ENCODE results near the gene ATP11A. TPM values are rescaled to one million over a fixed set of nuclear protein-coding genes. Genes with fewer than 3 reads are reported as not detected.

Gene ATP11A
- total RNA-seq, 1 experiment from 2014 or later: 2.5 TPM

GRCh38 chr13:112900226-112900600, 210.4 kb downstream of the ATP11A start:
- H3K4me3 ChIP-seq: no peak overlapping the region
- no peak for DNase-seq
- H3K9me3 ChIP-seq: 0 out of 2 replicates have a peak, but pooled peaks cover 2% of the 10 kb centered on the region
- no peaks in the 10 kb centered on the region for H3K36me3 ChIP-seq
- no peaks in the 10 kb centered on the region for H3K27me3 ChIP-seq

DNA sequence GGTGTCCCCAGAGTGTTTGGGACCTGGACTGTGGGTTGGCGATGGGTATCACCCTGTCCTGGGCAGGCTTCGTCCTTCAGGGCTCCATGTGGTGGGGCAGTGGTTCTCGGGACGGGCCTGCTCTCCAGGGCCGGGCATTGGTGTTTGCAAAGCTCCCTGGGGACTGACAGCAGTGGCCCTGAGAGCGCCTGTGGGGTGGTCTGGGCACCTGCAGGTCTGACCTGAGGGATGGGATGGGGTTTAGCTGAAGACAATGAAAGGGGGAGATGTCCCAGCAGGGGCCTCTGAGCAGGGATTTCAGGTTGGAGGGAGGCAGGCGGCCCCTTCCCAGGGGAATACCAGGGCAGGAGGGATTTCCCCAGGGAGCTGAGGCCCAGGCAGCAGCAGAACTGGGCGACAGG, 210.9 kb downstream of the ATP11A start:
- DNase-seq: no peak
- 0 out of 2 replicates have a peak, but pooled peaks cover 2% of the 10 kb centered on the region for H3K9me3 ChIP-seq
- H3K4me3 ChIP-seq: no peak overlapping the region
- H3K36me3 ChIP-seq: no peaks in the 10 kb centered on the region
- H3K27me3 ChIP-seq: no peaks in the 10 kb centered on the region

DNA sequence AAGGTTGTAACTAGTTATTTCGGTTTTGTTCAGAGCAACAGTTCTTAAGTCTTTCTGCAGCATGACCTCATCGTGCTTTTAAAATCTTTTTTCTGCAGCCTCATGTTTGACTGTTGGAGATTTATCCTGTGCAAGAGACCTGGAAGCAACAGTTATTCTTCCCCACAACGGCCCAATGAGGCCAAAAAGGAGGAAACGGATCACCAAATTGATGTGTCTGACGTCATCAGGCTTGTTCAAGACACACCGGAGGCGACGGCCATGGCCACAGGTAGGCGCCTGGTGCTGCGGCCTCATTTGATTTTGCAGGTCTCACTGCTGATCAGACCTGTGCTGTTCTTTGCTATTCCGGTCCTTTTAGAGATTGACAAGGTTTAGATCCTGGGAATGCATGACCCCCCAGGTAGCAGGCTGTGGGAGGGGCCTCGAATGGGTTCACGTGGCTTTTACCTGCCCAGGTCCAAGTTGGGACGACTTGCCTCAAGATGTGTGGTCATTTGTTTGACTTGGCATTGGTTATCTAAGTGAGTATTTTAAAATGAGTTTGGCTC, 212.3 kb downstream of the ATP11A start:
- H3K36me3 ChIP-seq: no peaks in the 10 kb centered on the region
- H3K27me3 ChIP-seq: peaks cover 1% of the 10 kb centered on the region; the same call in 1 of the 2 replicates
- 0 out of 2 replicates have a peak, but pooled peaks cover 2% of the 10 kb centered on the region for H3K9me3 ChIP-seq
- no peak for DNase-seq
- no peak overlapping the region for H3K4me3 ChIP-seq

GRCh38 chr13:112902669-112903068, 212.8 kb downstream of the ATP11A start:
- DNase-seq: no peak
- H3K9me3 ChIP-seq: 0 out of 2 replicates have a peak, but pooled peaks cover 2% of the 10 kb centered on the region
- peaks cover 5% of the 10 kb centered on the region; the same call in 1 of the 2 replicates for H3K27me3 ChIP-seq
- no peak overlapping the region for H3K4me3 ChIP-seq
- no peaks in the 10 kb centered on the region for H3K36me3 ChIP-seq

- Histone ChIP-seq H3K27me3 (peaks cover 8% of the 10 kb centered on the region), H3K9me3 (0 out of 2 replicates have a peak, but pooled peaks cover 2% of the 10 kb centered on the region), H3K36me3 (no peaks in the 10 kb centered on the region), H3K4me3 (no peak overlapping the region)
- no peak for DNase-seq
Observed at GRCh38 chr13:112903071-112903577, 213.3 kb downstream of the ATP11A start.

DNA sequence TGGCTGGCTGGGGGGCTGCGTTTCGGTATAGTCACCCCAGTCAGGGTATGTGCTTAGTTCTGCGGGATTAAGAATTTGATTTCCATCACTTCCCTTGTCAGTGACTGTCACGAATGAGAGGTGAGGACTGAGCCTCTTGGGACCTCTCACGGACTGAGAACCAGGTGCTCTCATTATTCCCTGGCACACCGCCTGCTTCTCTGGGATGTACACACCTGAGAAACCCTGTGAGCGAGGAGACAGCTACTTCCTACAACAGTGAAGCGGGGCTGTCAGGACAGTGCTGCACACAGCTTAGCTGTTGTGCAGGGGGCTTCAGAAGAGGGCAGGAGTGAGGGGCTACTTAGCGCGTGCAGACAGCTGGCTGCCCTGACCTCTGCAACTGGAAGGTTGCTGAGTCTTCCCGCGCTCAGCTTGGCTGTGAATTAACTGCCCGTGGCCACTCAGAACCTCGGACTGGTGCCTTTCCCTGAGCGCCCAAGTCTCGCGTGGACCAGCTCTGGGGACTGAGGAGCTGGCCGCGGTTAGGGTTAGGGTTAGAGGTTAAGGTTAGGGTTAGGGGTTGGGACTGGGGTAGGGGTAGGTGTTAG, 213.9 kb downstream of the ATP11A start:
- no peak for DNase-seq
- Histone ChIP-seq H3K4me3 (no peak overlapping the region), H3K36me3 (no peaks in the 10 kb centered on the region), H3K27me3 (peaks cover 13% of the 10 kb centered on the region), H3K9me3 (0 out of 2 replicates have a peak, but pooled peaks cover 2% of the 10 kb centered on the region)

DNA sequence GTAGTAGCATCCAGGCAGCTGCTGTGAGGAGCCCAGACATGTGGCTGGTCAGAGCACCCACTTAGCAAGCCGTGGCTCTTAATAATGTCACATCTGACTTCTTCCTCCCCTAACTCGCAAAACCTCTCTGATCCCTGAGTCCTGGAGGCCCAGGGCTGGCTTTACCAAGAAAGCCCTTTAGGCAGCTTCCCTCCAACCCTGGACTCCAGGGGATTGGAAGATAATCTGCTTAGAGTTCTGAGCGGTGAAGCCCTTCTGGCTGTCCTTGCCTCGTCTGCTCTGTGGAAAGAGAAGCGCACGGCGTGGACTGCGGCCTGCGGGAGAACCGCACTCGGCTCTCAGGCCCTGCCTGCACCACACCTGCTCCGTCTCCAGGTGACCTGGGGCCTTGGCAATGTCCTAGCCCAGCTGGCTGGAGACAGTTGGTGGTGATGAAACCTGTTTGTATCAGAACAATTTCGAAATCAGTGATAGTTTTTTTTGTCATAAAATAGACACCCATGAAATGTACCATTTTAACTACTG, 214.7 kb downstream of the ATP11A start:
- no peak for DNase-seq
- Histone ChIP-seq H3K36me3 (no peaks in the 10 kb centered on the region), H3K27me3 (peaks cover 21% of the 10 kb centered on the region), H3K9me3 (0 out of 2 replicates have a peak, but pooled peaks cover 2% of the 10 kb centered on the region), H3K4me3 (no peak overlapping the region)

GRCh38 chr13:112905086-112905485, 215.2 kb downstream of the ATP11A start:
- Histone ChIP-seq H3K4me3 (no peak overlapping the region), H3K36me3 (no peaks in the 10 kb centered on the region), H3K27me3 (peaks cover 26% of the 10 kb centered on the region), H3K9me3 (0 out of 2 replicates have a peak, but pooled peaks cover 2% of the 10 kb centered on the region)
- DNase-seq: no peak

DNA sequence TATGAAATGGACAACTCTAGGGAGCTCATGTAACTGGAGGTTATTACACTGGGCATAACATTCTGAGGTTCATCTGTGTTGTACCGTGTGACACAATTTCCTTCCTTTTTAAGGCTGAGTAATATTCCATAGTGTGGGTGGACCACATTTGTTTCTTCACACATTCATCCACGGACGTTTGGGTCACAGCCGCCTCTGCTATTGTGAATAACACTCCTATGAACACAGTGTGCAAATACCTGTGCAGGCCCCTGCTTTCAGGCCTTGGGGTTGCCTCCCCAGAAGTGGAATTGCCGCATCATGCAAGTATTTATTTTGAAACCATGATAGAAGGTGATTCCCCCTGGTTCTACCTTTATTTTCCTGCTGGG, 215.8 kb downstream of the ATP11A start:
- Histone ChIP-seq H3K4me3 (no peak overlapping the region), H3K9me3 (0 out of 2 replicates have a peak, but pooled peaks cover 2% of the 10 kb centered on the region), H3K27me3 (peaks cover 32% of the 10 kb centered on the region), H3K36me3 (no peaks in the 10 kb centered on the region)
- DNase-seq: no peak

DNA sequence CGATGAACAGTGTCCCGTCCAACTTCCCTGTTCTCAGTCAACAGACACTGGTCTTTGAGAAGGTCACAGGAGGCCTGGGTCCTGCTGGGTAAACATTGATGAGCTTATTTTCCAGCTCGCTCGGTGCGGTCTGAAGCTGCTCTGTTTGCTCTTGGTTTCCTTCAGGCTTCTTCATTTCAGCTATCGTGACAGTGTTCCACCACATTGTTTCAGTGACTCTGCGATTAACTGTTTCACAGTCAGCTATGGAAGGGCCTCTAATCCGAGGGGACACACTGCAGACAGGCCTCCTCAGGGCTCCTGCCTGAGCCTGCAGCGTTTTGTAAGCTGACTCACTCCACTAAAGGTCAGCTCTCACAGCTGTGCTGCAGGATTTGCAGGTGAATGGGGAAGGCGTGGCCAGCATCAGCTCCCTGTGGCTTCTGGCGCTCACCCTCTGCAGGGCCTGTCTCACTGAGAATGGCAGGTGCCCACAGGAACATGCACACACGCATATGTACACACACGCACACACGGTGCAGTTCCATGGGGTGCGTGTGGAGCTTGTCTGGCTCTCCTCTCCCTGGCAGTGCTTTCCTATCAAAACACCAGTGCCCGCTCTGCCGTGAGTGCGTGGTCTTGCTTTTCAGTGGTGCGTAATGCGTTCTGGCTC, 216.3 kb downstream of the ATP11A start:
- H3K27me3 ChIP-seq: peaks cover 33% of the 10 kb centered on the region
- 0 out of 2 replicates have a peak, but pooled peaks cover 2% of the 10 kb centered on the region for H3K9me3 ChIP-seq
- H3K4me3 ChIP-seq: no peak overlapping the region
- no peak for DNase-seq
- H3K36me3 ChIP-seq: no peaks in the 10 kb centered on the region

DNA sequence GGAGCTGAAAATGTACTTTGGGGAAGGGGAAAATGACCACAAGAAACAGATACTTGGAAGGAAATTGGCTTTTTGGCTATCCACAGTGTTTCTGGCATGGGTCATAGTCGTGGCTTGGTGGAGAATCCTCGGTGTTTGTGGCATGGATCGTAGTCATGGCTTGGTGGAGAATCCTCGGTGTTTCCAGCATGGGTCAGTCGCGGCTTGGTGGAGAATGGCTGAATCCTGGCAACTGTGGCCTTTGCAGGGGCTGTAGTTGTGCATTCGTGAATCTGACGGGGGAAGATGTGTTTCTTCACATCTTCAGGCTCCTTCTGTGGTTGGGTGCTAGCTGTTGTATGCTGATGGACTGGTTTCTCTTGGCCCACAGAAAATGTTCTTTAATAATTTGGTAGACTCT, 217.4 kb downstream of the ATP11A start:
- H3K4me3 ChIP-seq: no peak overlapping the region
- 0 out of 2 replicates have a peak, but pooled peaks cover 2% of the 10 kb centered on the region for H3K9me3 ChIP-seq
- no peak for DNase-seq
- peaks cover 33% of the 10 kb centered on the region for H3K27me3 ChIP-seq
- no peaks in the 10 kb centered on the region for H3K36me3 ChIP-seq

- peaks cover 33% of the 10 kb centered on the region for H3K27me3 ChIP-seq
Observed at GRCh38 chr13:112907871-112908331, 218.1 kb downstream of the ATP11A start.

GRCh38 chr13:112908342-112908741, 218.5 kb downstream of the ATP11A start:
- H3K36me3 ChIP-seq: no peaks in the 10 kb centered on the region
- DNase-seq: no peak
- H3K9me3 ChIP-seq: 0 out of 2 replicates have a peak, but pooled peaks cover 2% of the 10 kb centered on the region
- no peak overlapping the region for H3K4me3 ChIP-seq
- peaks cover 33% of the 10 kb centered on the region for H3K27me3 ChIP-seq

More at GRCh38 chr13:112907871-112908331, 218.1 kb downstream of the ATP11A start:
- no peak for DNase-seq
- H3K4me3 ChIP-seq: no peak overlapping the region
- no peaks in the 10 kb centered on the region for H3K36me3 ChIP-seq
- H3K9me3 ChIP-seq: 0 out of 2 replicates have a peak, but pooled peaks cover 2% of the 10 kb centered on the region

DNA sequence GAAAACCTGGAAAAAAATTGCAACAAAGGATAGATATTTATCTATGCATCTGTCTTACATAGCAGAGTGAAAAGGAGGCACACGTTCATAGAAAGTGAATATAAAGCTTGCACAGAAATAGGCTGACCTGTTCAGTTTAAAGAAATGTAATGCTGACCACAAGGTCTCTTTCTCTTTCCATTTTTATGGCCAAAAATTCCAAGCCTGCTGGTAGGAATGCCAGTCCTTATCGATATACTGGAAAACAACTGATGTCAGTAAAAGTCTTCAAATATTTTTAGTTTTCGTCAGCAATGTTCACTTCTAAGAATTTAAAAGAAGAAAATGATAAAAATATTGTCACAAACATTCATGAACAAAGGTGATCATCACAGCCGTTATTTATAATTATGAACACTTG, 220.2 kb downstream of the ATP11A start:
- no peak for DNase-seq
- H3K9me3 ChIP-seq: 0 out of 2 replicates have a peak, but pooled peaks cover 2% of the 10 kb centered on the region
- H3K4me3 ChIP-seq: no peak overlapping the region
- H3K27me3 ChIP-seq: peaks cover 42% of the 10 kb centered on the region
- no peaks in the 10 kb centered on the region for H3K36me3 ChIP-seq

DNA sequence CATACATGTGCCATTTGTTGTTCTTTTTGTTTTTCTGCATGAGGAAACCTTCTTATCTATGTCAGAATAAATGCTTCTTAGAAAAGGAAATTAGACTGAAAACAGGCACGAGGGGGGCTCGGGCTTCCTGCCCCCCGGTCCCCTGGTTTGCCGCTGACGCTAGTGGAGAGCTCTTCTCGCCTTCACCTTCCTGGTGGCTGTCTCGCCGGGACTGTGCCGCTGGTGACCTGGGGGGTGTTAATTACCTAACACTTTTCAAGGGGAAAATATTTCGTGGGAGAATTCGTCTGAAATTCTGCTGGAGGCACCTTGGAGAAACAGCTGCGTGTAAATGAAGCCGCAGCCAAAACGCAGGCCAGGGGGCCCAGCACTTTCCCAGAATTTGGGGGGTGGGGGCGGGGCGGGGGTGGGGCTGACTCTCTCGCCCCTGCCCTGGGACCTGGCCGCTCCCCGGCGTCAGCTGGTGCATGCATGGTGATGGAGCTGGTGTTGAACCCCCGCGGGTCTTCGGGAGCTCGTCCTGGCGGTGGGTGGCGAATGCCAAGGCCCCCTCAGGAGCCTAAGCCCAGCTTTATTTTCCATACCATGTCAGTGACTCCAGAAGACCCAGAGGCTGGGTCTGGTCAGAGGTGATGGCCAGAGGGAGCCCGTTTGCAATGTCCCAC, 220.9 kb downstream of the ATP11A start:
- Histone ChIP-seq H3K36me3 (no peaks in the 10 kb centered on the region), H3K27me3 (peaks cover 42% of the 10 kb centered on the region), H3K4me3 (no peak overlapping the region), H3K9me3 (no peaks in the 10 kb centered on the region)
- no peak for DNase-seq

DNA sequence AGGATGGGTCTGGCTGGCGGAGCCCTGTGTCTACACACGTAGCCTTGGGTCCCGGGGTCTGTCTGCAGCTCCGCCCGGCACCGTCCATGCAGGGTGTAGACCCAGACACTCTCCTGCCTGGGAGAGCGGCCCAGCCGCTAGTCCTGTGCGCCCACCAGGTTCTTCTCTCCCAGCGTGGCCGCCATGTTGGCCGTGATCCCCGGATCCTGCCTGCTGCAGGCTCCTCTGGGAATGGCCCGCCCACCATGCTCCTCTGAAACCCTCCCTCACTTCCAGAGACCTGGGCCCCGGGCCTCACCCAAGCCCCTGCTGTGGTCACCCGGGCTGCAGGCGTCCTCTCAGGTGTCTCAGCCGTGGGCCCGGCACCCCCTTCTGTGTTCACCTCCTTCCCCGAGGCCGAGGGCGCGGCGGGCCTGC, 221.5 kb downstream of the ATP11A start:
- Histone ChIP-seq H3K9me3 (no peaks in the 10 kb centered on the region), H3K4me3 (no peak overlapping the region), H3K27me3 (peaks cover 42% of the 10 kb centered on the region), H3K36me3 (no peaks in the 10 kb centered on the region)
- DNase-seq: no peak
